Uterine smooth muscle cell (primary cell): Measurements from ENCODE around the gene KMT2C. TPM values are rescaled to one million over a fixed set of nuclear protein-coding genes. Genes with fewer than 3 reads are reported as not detected.

Source experiments
- total RNA-seq: library from RNA; depleted of rRNA; stranded (reverse); fragments of >200 nt; gene quantifications from 2 replicates; pipeline ENCODE4 v1.2.3, GENCODE V29; 2014

Gene KMT2C
- 29.2 and 29.6 TPM in 2 replicates for total RNA-seq

GRCh38 chr7:152435384-152436110, at the start of gene KMT2C:
Gene KMT2C, minus strand, starts transcription at chr7:152436003. Its CDS starts 217 bp downstream, at chr7:152435786.

Other genes with a start within 250 kb of the KMT2C start
- 1.6 and 7.5 TPM in 2 replicates for gene XRCC2, start 240.1 kb upstream of the KMT2C start, total RNA-seq